ENCODE results near the gene TOP2A. TPM values are rescaled to one million over a fixed set of nuclear protein-coding genes. Genes with fewer than 3 reads are reported as not detected.
A peak's percentile ranks its signal among the peaks of the same experiment; 100 is the strongest.

Gene TOP2A
- total RNA-seq, 1 donor from 2014 or later = 27.8 TPM

DNA sequence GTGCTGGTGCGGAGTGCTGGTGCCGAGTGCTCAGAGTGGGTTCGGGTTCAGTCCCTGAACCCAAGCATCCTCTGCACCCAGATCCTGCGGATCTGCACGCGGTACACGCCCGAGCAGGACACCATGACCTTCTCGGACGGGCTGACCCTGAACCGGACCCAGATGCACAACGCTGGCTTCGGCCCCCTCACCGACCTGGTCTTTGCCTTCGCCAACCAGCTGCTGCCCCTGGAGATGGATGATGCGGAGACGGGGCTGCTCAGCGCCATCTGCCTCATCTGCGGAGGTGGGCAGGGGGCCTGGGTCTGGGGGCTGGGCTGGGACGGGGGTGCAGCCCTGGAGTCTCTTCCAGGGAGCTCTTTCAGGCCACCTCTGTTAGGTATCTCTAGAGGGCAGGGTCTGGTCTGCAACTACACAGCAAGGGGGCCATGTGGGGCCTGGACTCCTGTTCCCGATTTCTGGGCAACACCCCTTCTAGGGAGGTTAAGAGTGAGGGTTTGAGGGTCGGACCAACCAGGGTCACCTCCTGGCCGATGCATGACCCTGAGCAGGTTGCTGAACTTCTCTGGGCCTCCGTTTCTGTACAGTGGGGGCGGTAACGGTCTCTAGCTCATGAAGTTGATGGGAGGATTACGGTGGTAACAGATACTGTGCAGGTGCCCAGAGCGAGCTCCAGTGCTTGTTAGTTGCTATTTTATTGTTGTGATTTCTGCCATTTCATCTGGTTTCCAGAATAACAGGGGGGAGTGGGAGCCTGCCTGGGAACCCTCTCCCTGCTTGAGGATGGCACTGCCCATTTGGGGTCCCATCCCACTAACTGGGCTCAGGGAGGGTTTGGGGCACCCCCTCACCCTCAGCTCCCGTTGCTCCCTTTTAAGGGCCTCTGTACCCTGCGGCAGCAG is 63.2 kb downstream of the TOP2A start:
- Mint-ChIP-seq H3K27ac (ENCODE audit: unreplicated experiment) (peak overlapping the region; percentile 22), H3K4me3 (ENCODE audit: unreplicated experiment) (no peak overlapping the region), H3K36me3 (ENCODE audit: low read depth) (peaks cover 25% of the 10 kb centered on the region), H3K4me1 (ENCODE audit: low read depth) (peaks cover 22% of the 10 kb centered on the region), H3K9me3 (ENCODE audit: low read depth) (no peaks in the 10 kb centered on the region), H3K27me3 (ENCODE audit: low read depth) (no peaks in the 10 kb centered on the region)
- DNase-seq (ENCODE audit: low spot score) = no peak
- no peak for TF ChIP-seq CTCF (IDR thresholded peaks at IDR 0.05)

- H3K27ac Mint-ChIP-seq (ENCODE audit: unreplicated experiment) = no peak overlapping the region
- no peaks in the 10 kb centered on the region for H3K9me3 Mint-ChIP-seq (ENCODE audit: low read depth)
- H3K4me1 Mint-ChIP-seq (ENCODE audit: low read depth) = peaks cover 29% of the 10 kb centered on the region
- peaks cover 32% of the 10 kb centered on the region for H3K36me3 Mint-ChIP-seq (ENCODE audit: low read depth)
- H3K4me3 Mint-ChIP-seq (ENCODE audit: unreplicated experiment) = no peak overlapping the region
- DNase-seq (ENCODE audit: low spot score) = no peak
- TF ChIP-seq CTCF (IDR thresholded peaks at IDR 0.05) = no peak
- H3K27me3 Mint-ChIP-seq (ENCODE audit: low read depth) = no peaks in the 10 kb centered on the region
Measured at GRCh38 chr17:40352779-40353394, 64.8 kb downstream of the TOP2A start.

DNA sequence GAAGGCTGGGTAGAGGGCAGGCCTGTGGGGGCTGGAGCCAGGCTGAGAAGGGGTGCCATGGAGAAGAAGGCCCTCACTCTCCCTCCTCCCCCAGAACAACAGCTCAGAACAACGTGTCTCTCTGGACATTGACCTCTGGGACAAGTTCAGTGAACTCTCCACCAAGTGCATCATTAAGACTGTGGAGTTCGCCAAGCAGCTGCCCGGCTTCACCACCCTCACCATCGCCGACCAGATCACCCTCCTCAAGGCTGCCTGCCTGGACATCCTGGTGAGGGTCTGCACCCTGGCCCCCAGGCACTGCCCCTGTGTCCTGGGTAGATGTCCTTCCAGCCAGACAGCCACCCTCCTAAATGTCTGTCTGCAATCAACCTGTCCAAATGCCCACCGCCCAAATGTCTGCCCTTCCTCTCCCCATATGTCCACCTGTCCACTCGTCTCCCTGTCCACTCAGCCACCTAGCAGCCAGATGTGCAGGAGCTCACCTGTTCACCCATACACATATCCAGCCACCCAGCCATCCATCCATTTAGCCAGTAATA is 65.4 kb downstream of the TOP2A start:
- peaks cover 32% of the 10 kb centered on the region for H3K4me1 Mint-ChIP-seq (ENCODE audit: low read depth)
- peaks cover 32% of the 10 kb centered on the region for H3K36me3 Mint-ChIP-seq (ENCODE audit: low read depth)
- no peak for DNase-seq (ENCODE audit: low spot score)
- H3K27ac Mint-ChIP-seq (ENCODE audit: unreplicated experiment) = no peak overlapping the region
- H3K27me3 Mint-ChIP-seq (ENCODE audit: low read depth) = no peaks in the 10 kb centered on the region
- no peaks in the 10 kb centered on the region for H3K9me3 Mint-ChIP-seq (ENCODE audit: low read depth)
- H3K4me3 Mint-ChIP-seq (ENCODE audit: unreplicated experiment) = no peak overlapping the region
- no peak for TF ChIP-seq CTCF (IDR thresholded peaks at IDR 0.05)

DNA sequence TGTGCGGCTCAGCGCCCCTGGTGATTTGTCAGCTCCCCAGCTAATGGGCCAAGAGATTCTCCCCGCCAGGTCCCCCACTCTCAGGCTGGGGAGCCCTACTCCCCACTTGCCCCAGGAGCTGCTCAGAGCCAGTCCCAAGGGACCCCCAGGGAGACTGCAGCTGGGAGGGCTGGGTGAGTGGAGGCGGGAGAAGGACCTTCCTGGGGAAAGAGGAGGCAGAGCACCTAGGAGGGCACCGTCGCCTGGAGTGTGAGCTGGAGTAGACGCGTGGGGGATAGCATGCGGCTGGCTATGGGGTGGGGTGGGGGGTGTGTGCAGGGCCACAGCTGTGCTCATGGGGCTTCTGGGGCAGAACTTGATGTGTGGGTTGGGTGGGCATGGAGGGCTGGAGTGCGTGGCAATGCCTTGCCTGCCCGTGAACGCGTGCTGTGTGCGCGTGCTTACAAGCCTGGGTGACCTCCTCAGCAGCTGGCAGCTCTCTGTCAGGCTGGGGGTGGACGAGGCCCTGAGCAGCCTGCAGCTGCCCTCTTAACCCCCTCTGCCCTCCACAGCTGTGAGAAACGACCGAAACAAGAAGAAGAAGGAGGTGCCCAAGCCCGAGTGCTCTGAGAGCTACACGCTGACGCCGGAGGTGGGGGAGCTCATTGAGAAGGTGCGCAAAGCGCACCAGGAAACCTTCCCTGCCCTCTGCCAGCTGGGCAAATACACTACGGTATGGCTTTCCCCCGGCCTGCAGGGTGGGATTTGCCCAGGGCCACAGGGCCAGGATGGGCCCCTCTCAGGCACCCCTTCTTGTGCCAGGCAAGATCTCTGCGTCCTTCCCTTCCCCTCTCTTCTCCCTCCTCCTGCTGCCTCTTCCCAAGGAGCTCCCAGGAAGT is 66.1 kb downstream of the TOP2A start:
- no peak overlapping the region for H3K4me3 Mint-ChIP-seq (ENCODE audit: unreplicated experiment)

More for the DNA sequence above, 66.1 kb downstream of the TOP2A start:
- Mint-ChIP-seq H3K27ac (ENCODE audit: unreplicated experiment) (no peak overlapping the region), H3K9me3 (ENCODE audit: low read depth) (no peaks in the 10 kb centered on the region), H3K4me1 (ENCODE audit: low read depth) (peaks cover 39% of the 10 kb centered on the region), H3K27me3 (ENCODE audit: low read depth) (no peaks in the 10 kb centered on the region), H3K36me3 (ENCODE audit: low read depth) (peaks cover 32% of the 10 kb centered on the region)
- no peak for TF ChIP-seq CTCF (IDR thresholded peaks at IDR 0.05)
- no peak for DNase-seq (ENCODE audit: low spot score)

Data from chondrocyte (in vitro differentiated cells).